ENCODE data around the gene MMP12.

Gene MMP12

GRCh38 chr11:102850973-102851745 lies 23.6 kb downstream of the MMP12 start:
- no peak for DNase-seq (ENCODE audit: low read depth in 2 of 2)

GRCh38 chr11:102849311-102849710 lies 25.5 kb downstream of the MMP12 start:
- no peak for DNase-seq (ENCODE audit: low read depth in 2 of 2)

GRCh38 chr11:102846292-102846691 lies 28.5 kb downstream of the MMP12 start:
- no peak for DNase-seq (ENCODE audit: low read depth in 2 of 2)

GRCh38 chr11:102843489-102843888 lies 31.3 kb downstream of the MMP12 start, which contains the start of gene MMP3:
TSS of gene MMP3 (minus strand) at chr11:102843609. CDS start at chr11:102843546, 63 bp downstream.
- no peak for DNase-seq (ENCODE audit: low read depth in 2 of 2)

- DNase-seq (ENCODE audit: low read depth in 2 of 2), result no peak
Measured at GRCh38 chr11:102842930-102843329, 31.9 kb downstream of the MMP12 start.

GRCh38 chr11:102840018-102840417 lies 34.8 kb downstream of the MMP12 start:
- DNase-seq (ENCODE audit: low read depth in 2 of 2), result no peak

GRCh38 chr11:102837646-102838045 lies 37.1 kb downstream of the MMP12 start:
- DNase-seq (ENCODE audit: low read depth in 2 of 2), result no peak

- DNase-seq (ENCODE audit: low read depth in 2 of 2), result no peak
Measured at GRCh38 chr11:102837156-102837555, 37.6 kb downstream of the MMP12 start.

GRCh38 chr11:102836290-102836875 lies 38.4 kb downstream of the MMP12 start:
- DNase-seq (ENCODE audit: low read depth in 2 of 2), result no peak

- DNase-seq (ENCODE audit: low read depth in 2 of 2), result no peak
Measured at GRCh38 chr11:102833731-102834130, 41.1 kb downstream of the MMP12 start.

- no peak for DNase-seq (ENCODE audit: low read depth in 2 of 2)
Measured at GRCh38 chr11:102832612-102833011, 42.2 kb downstream of the MMP12 start.

- no peak for DNase-seq (ENCODE audit: low read depth in 2 of 2)
Measured at GRCh38 chr11:102831489-102832440, 43.0 kb downstream of the MMP12 start.

- no peak for DNase-seq (ENCODE audit: low read depth in 2 of 2)
Measured at GRCh38 chr11:102831128-102831488, 43.7 kb downstream of the MMP12 start.

- DNase-seq (ENCODE audit: low read depth in 2 of 2), result no peak
Measured at GRCh38 chr11:102830001-102830727, 44.6 kb downstream of the MMP12 start.

- DNase-seq (ENCODE audit: low read depth in 2 of 2), result no peak
Measured at GRCh38 chr11:102829316-102830000, 45.3 kb downstream of the MMP12 start.

- no peak for DNase-seq (ENCODE audit: low read depth in 2 of 2)
Measured at GRCh38 chr11:102824556-102824955, 50.2 kb downstream of the MMP12 start.

- no peak for DNase-seq (ENCODE audit: low read depth in 2 of 2)
Measured at GRCh38 chr11:102819491-102819890, 55.3 kb downstream of the MMP12 start.

GRCh38 chr11:102813484-102813883 lies 61.3 kb downstream of the MMP12 start:
- no peak for DNase-seq (ENCODE audit: low read depth in 2 of 2)
